K562 (cell line): ENCODE measurements around the gene INSYN2B. TPM values are rescaled to one million over a fixed set of nuclear protein-coding genes. Genes with fewer than 3 reads are reported as not detected.

Experiments
- ATAC-seq: fragments of 200-7000 bp; cut with Tn5 transposase; 3 replicates; pipeline ENCODE4 v1.9.1; 2020; ENCODE audit warnings: moderate library complexity
- BruUV-seq: library from RNA; stranded (reverse); fragments of 400-500 nt; replicated peaks from 2 replicates; lab custom pipeline; 2021; lab: Mats Ljungman, UMichigan
- CTCF ChIA-PET: fragments of 300-600 bp; formaldehyde crosslinking; extraction: SDS; loops from one replicate; lab custom pipeline; 2021; ENCODE audit warnings: low intra/inter-chr PET ratio; lab: Yijun Ruan, JAX
- POLR2A ChIA-PET: fragments of 300-600, 350-650 bp; sonication (Branson Sonifier 250); formaldehyde crosslinking; extraction: SDS; loops from one replicate; lab custom pipeline; 2021; ENCODE audit warnings: antibody characterized with exemption, inconsistent platforms; lab: Yijun Ruan, JAX
- DNase-seq, 4 experiments: peaks; one replicate each; pipeline versions ENCODE4 v3.0.0 to v3.0.0-alpha.2; 2011 to 2018; ENCODE audit warnings: low spot score in 3 of 4, mixed read lengths in 3 of 4; ENCODE audit errors: extremely low read depth in 1 of 4
- FAIRE-seq: peaks from 2 replicates; lab custom pipeline; 2011; peaks lifted over from hg19 to GRCh38; lab: Jason Lieb, UNC
- H2AFZ ChIP-seq: 2 replicates; pipeline ENCODE4 v1.6.0; 2011; ENCODE audit warnings: low read depth, low read length, control low read depth, inconsistent platforms
- H3K27ac ChIP-seq: fragments of 200-600 bp; 3 replicates; pipeline ENCODE4 v1.8.0; 2011; ENCODE audit warnings: low read depth, mild to moderate bottlenecking, control low read depth, inconsistent platforms, low read length, moderate library complexity, mixed read lengths; ENCODE audit errors: extremely low read depth
- H3K27me3 ChIP-seq, 2 experiments: fragments of 300-600 bp in 1 of 2; 2 replicates in 1 of 2; 3 replicates in 1 of 2; pipeline versions ENCODE4 v1.6.0 to v1.8.0; 2011; ENCODE audit warnings: inconsistent platforms in 2 of 2, low read length in 2 of 2, mild to moderate bottlenecking in 1 of 2, mixed read lengths in 1 of 2, moderate library complexity in 1 of 2; ENCODE audit not compliant: control insufficient read depth in 2 of 2, insufficient read depth in 2 of 2
- H3K36me3 ChIP-seq: fragments of 300-600 bp; 3 replicates; pipeline ENCODE4 v1.8.0; 2011; ENCODE audit warnings: mild to moderate bottlenecking, low read length, inconsistent platforms; ENCODE audit not compliant: control insufficient read depth, insufficient read depth
- H3K4me1 ChIP-seq, 2 experiments: fragments of 200-600 bp in 1 of 2; replicated peaks in 1 of 2; 2 replicates in 1 of 2; 3 replicates in 1 of 2; pipeline versions ENCODE4 v1.5.1 to v1.8.0; 2011; ENCODE audit warnings: inconsistent platforms in 2 of 2, low read length in 2 of 2, mild to moderate bottlenecking in 1 of 2, mixed read lengths in 1 of 2, moderate library complexity in 1 of 2; ENCODE audit not compliant: control insufficient read depth in 2 of 2, insufficient read depth in 2 of 2
- H3K4me2 ChIP-seq: 2 replicates; pipeline ENCODE4 v1.6.1; 2011; ENCODE audit warnings: low read length, control low read depth, inconsistent platforms, mixed read lengths; ENCODE audit not compliant: insufficient read depth
- H3K4me3 ChIP-seq: fragments of 200-600 bp; sonication (generic), shearing (Covaris generic); 2 replicates; pipeline ENCODE4 v1.5.1; 2016; ENCODE audit warnings: control low read depth, inconsistent platforms
- H3K79me2 ChIP-seq: fragments of 200-600 bp; 3 replicates; pipeline ENCODE4 v1.8.0; 2011; ENCODE audit warnings: low read length, inconsistent platforms; ENCODE audit not compliant: control insufficient read depth, insufficient read depth
- H3K9ac ChIP-seq, 2 experiments: 2 replicates each; pipeline versions ENCODE4 v1.6.0 to v1.6.1; 2011; ENCODE audit warnings: low read depth in 2 of 2, low read length in 2 of 2, control low read depth in 1 of 2, inconsistent platforms in 1 of 2, mild to moderate bottlenecking in 1 of 2, mixed read lengths in 1 of 2; ENCODE audit not compliant: insufficient read depth in 1 of 2
- H3K9me1 ChIP-seq: one replicate; pipeline ENCODE4 v1.6.0; 2011; ENCODE audit warnings: inconsistent platforms, mild to moderate bottlenecking, low read length, moderate library complexity; ENCODE audit not compliant: control insufficient read depth, insufficient read depth
- H3K9me3 ChIP-seq: replicated peaks from 2 replicates; pipeline ENCODE4 v1.5.1; 2011; ENCODE audit warnings: low read depth, low read length, inconsistent platforms; ENCODE audit not compliant: control insufficient read depth, insufficient read depth
- H4K20me1 ChIP-seq: replicated peaks from 2 replicates; pipeline ENCODE4 v1.6.1; 2011; ENCODE audit warnings: low read length, inconsistent platforms, mixed read lengths; ENCODE audit not compliant: control insufficient read depth, insufficient read depth
- C11orf30 ChIP-seq: fragments of 450-650 bp; IDR thresholded peaks from 2 replicates; pipeline ENCODE4 v1.6.1; 2016; ENCODE audit warnings: low read depth, mild to moderate bottlenecking
- GATAD2A ChIP-seq: fragments of 450-650 bp; IDR thresholded peaks from 2 replicates; pipeline ENCODE4 v1.6.1; 2017
- IRF1 ChIP-seq: sonication (generic); formaldehyde crosslinking; IDR thresholded peaks from 2 replicates; pipeline ENCODE4 v1.8.0; 2022; ENCODE audit warnings: missing genetic modification reagents, mild to moderate bottlenecking, borderline replicate concordance
- RHOXF2B ChIP-seq: fragments of 250-450 bp; sonication (Bioruptor Pico); conservative IDR thresholded peaks from 2 replicates; pipeline ENCODE4 v1.5.1; 2021
- RUNX1 ChIP-seq: sonication (generic); IDR thresholded peaks from 2 replicates; pipeline ENCODE4 v1.6.1; 2016; ENCODE audit warnings: antibody characterized with exemption, low read depth
- SRSF9 ChIP-seq: fragments of 200-400 bp; formaldehyde crosslinking; IDR thresholded peaks from 2 replicates; pipeline ENCODE4 v1.6.1; 2017; ENCODE audit warnings: low read depth, low read length, borderline replicate concordance
- THRB ChIP-seq: fragments of 450-650 bp; formaldehyde crosslinking; conservative IDR thresholded peaks from 2 replicates; pipeline ENCODE4 v1.4.0; 2022; ENCODE audit warnings: mild to moderate bottlenecking, missing genetic modification characterization
- ZNF316 ChIP-seq: fragments of 450-650 bp; IDR thresholded peaks from 2 replicates; pipeline ENCODE4 v1.6.1; 2016
- ZNF318 ChIP-seq, 2 experiments: fragments of 450-650 bp; IDR thresholded peaks; 2 replicates each; pipeline ENCODE4 v1.6.1; 2016; ENCODE audit warnings: mild to moderate bottlenecking in 2 of 2, borderline replicate concordance in 1 of 2, low read depth in 1 of 2, moderate library complexity in 1 of 2
- WGBS: fragments of 100-300 bp; shearing (Covaris generic); methylation state at CpG from one replicate; pipeline ENCODE4 v1.1.6; 2016; ENCODE audit warnings: low coverage, mixed read lengths; ENCODE audit not compliant: insufficient coverage; ENCODE audit errors: missing lambda C conversion rate; 5-methylcytosine and 5-hydroxymethylcytosine counted together
- in situ Hi-C: fragments of 300-500 bp; cut with MboI; formaldehyde crosslinking; loops from 4 replicates; pipeline ENCODE4 v1.15.0; 2018; ENCODE audit warnings: inconsistent platforms, mixed read lengths
- intact Hi-C: fragments of 100-400 bp; cut with micrococcal nuclease; formaldehyde crosslinking; loops from 2 replicates; pipeline ENCODE4 v1.14.2; 2022
- polyA plus RNA-seq, 8 experiments: library from polyadenylated mRNA; depleted of rRNA in 4 of 8; stranded (reverse) in 5 of 8; unstranded in 3 of 8; fragments of >200 nt; fragmentation: Nextera tagmentation in 2 of 8; fragmentation: Illumina TruSeq in 1 of 8; extraction: Ambion mirVana in 2 of 8; extraction: Trizol in 1 of 8; gene quantifications; 2 replicates each; pipeline versions ENCODE4 v1.2.1 to v1.2.3, GENCODE V29; 2011 to 2014; ENCODE audit warnings: inconsistent platforms in 1 of 8, missing spikeins in 1 of 8
- total RNA-seq, 7 experiments: library from RNA; depleted of rRNA in 6 of 7; stranded (reverse); fragments of >200 nt in 6 of 7; fragmentation: Illumina TruSeq in 2 of 7; extraction: Trizol in 2 of 7; gene quantifications; 2 replicates each; pipeline versions ENCODE4 v1.2.1 to v1.2.3, GENCODE V29; 2011 to 2021; ENCODE audit warnings: low replicate concordance in 1 of 7

Gene INSYN2B
- total and polyA plus RNA-seq, 9 of the 15 experiments (the other 6 are each of a cell fraction or from before 2014, with no cell fraction given) = not detected

GRCh38 chr5:170028124-170028523 lies 47.8 kb upstream of the INSYN2B start (continued):
- TF ChIP-seq ZNF318 (IDR thresholded peaks at IDR 0.05; ENCODE audit: borderline replicate concordance in 1 of 2, low read depth in 1 of 2) (no peak), RHOXF2B (CRISPR knock-in tag) (no peak)

- BruUV-seq = no TSS peak
- Histone ChIP-seq H3K9ac (no peak overlapping the region), H3K4me3 (no peak overlapping the region), H3K27me3 (peaks cover 0 to 7% of the 10 kb centered on the region in 2 experiments; a peak in 1 of 5 replicates), H3K4me1 (no peaks in the 10 kb centered on the region), H2AFZ (no peak overlapping the region), H3K9me1 (no peaks in the 10 kb centered on the region), H4K20me1 (peaks cover 5% of the 10 kb centered on the region; the same call in 1 of the 2 replicates), H3K79me2 (no peaks in the 10 kb centered on the region), H3K36me3 (no peaks in the 10 kb centered on the region), H3K9me3 (no peaks in the 10 kb centered on the region), H3K4me2 (no peak overlapping the region), H3K27ac (no peak overlapping the region)
- ChIA-PET POLR2A (no interaction called here), CTCF (no interaction called here)
- ATAC-seq = no peak
- in situ Hi-C loops = no loop called here
- WGBS = 3% methylated on average over 8 of the region's 8 CpGs
- DNase-seq = no peak
- no peak for FAIRE-seq
- intact Hi-C loops = no loop called here
- no peak for TF ChIP-seq THRB
- TF ChIP-seq IRF1 (CRISPR knock-in tag) = no peak
- TF ChIP-seq SRSF9 = no peak
- no peak for TF ChIP-seq GATAD2A
- TF ChIP-seq RUNX1 = no peak
- TF ChIP-seq C11orf30 = peak; percentile 56; the same call in 1 of the 2 replicates
- TF ChIP-seq ZNF316 = peak; percentile 55
Observed at GRCh38 chr5:170025853-170026252, 45.6 kb upstream of the INSYN2B start.
